Mesothelial cell of epicardium (in vitro differentiated cells): ENCODE data around the gene POLA1. TPM values are rescaled to one million over a fixed set of nuclear protein-coding genes. Genes with fewer than 3 reads are reported as not detected.

Source experiments
- DNase-seq, 2 experiments: peaks; one replicate each; pipeline ENCODE4 v3.0.0; 2021; ENCODE audit warnings: low spot score in 2 of 2; ENCODE audit not compliant: unreplicated experiment in 2 of 2
- H3K27ac Mint-ChIP-seq: 2 replicates; pipeline ENCODE4 v1.8.0; 2021; ENCODE audit warnings: mixed read lengths
- H3K27me3 Mint-ChIP-seq: 2 replicates; pipeline ENCODE4 v1.8.0; 2021; ENCODE audit warnings: low read depth, mixed read lengths
- H3K36me3 Mint-ChIP-seq: 2 replicates; pipeline ENCODE4 v1.8.0; 2021; ENCODE audit warnings: mixed read lengths
- H3K4me1 Mint-ChIP-seq: 2 replicates; pipeline ENCODE4 v1.8.0; 2021; ENCODE audit warnings: mixed read lengths
- H3K4me3 Mint-ChIP-seq: 2 replicates; pipeline ENCODE4 v1.8.0; 2021; ENCODE audit warnings: mild to moderate bottlenecking, moderate library complexity, mixed read lengths
- H3K9me3 Mint-ChIP-seq: 2 replicates; pipeline ENCODE4 v1.8.0; 2021; ENCODE audit warnings: mixed read lengths
- total RNA-seq: library from RNA; stranded (reverse); gene quantifications from 3 replicates; pipeline ENCODE4 v1.2.1, GENCODE V29; 2021
- TF ChIP-seq, protein P1 (sequence below): fragments of 200-600 bp; sonication (generic); IDR thresholded peaks from one replicate; pipeline ENCODE4 v1.5.0; 2021; ENCODE audit warnings: antibody characterized with exemption; ENCODE audit not compliant: unreplicated experiment

Gene POLA1
- total RNA-seq, 1 donor from 2014 or later, result 30.4 TPM

DNA sequence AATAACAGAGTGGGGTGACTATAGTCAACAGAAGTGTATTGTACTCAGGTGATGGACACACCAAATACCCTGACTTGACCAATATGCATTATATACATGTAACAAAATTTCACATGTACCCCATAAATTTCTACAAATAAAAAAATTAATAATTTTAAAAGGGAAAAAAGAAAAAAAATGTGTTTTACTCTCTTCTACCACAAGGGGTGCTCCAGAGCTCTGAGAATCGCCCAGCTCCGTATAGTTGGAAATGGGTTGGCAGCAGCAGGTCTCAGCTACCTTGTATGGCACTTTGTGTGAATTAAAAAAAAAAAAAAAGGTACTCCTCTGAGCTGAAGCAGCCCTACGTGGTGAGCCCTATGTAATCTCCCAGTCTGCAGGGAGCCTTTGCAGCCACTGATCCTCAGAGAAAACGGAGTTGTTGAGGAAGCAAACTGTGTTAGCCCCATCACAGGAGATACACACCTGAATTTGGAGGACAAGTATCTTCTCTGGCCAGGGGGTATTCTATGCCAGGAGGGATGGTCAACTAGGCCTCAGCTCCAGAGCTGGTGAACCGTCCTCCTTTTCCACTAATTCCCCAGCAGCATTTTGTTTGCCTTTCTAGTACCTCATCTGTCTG lies 17.2 kb upstream of the POLA1 start:
- Mint-ChIP-seq H3K9me3 (no peaks in the 10 kb centered on the region), H3K27ac (no peak overlapping the region), H3K4me3 (no peak overlapping the region), H3K27me3 (peaks cover 3% of the 10 kb centered on the region), H3K4me1 (no peaks in the 10 kb centered on the region), H3K36me3 (no peaks in the 10 kb centered on the region)
- DNase-seq, result no peak
- TF ChIP-seq, protein P1, sequence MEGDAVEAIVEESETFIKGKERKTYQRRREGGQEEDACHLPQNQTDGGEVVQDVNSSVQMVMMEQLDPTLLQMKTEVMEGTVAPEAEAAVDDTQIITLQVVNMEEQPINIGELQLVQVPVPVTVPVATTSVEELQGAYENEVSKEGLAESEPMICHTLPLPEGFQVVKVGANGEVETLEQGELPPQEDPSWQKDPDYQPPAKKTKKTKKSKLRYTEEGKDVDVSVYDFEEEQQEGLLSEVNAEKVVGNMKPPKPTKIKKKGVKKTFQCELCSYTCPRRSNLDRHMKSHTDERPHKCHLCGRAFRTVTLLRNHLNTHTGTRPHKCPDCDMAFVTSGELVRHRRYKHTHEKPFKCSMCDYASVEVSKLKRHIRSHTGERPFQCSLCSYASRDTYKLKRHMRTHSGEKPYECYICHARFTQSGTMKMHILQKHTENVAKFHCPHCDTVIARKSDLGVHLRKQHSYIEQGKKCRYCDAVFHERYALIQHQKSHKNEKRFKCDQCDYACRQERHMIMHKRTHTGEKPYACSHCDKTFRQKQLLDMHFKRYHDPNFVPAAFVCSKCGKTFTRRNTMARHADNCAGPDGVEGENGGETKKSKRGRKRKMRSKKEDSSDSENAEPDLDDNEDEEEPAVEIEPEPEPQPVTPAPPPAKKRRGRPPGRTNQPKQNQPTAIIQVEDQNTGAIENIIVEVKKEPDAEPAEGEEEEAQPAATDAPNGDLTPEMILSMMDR, result peak; percentile 83

DNA sequence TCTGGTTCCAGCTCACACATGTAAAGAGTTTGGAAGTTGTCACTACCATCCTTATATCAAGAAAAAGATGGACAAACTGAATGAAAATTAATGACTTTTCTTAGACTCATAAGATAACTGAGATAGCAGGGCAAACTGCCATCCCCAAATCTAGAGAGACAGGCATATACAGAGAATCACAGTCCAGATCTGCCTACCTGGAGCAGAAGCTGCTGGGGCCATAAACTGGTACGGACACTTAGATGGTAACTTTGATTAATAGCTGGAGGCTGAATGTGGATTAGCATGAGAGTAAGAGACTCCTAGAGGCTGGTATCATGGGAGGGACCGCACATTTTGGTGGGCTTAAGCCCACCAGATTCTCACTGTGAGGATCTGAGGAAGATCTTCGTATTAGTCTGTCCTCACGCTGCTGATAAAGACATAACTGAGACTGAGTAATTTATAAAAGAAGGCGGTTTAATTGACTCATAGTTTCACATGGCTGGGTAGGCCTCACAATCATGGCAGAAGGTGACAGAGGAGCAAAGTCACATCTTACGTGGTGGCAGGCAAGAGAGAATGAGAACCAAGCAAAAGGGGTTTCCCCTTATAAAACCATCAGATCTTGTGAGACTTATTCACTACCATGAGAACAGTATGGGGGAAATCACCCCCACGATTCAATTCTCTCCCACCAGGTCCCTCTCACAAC lies 10.8 kb upstream of the POLA1 start:
- Mint-ChIP-seq H3K4me3 (no peak overlapping the region), H3K27ac (no peak overlapping the region), H3K27me3 (peaks cover 19% of the 10 kb centered on the region), H3K36me3 (no peaks in the 10 kb centered on the region), H3K9me3 (peaks cover 11% of the 10 kb centered on the region), H3K4me1 (no peaks in the 10 kb centered on the region)
- TF ChIP-seq, protein P1, result no peak
- DNase-seq, result no peak

DNA sequence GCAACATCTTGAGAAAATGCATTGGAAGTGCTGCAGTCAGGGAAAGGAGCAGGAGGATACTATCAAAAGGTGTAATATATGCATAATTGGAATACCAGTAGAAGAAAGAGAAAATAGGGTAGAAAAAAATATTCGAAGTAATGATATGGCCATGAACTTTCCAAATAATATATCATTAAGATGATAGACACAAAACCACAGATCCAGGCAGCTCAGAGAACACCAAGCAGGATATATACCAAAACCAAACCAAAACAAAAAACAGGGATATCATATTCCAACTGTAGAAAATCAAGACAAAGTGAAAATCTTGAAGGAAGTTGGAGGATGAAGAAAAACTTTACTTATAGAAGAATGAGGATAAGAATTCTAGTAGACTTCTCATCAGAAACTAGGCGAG lies 9.7 kb upstream of the POLA1 start:
- H3K27me3 Mint-ChIP-seq, result peaks cover 19% of the 10 kb centered on the region
- H3K4me1 Mint-ChIP-seq, result no peaks in the 10 kb centered on the region

DNA sequence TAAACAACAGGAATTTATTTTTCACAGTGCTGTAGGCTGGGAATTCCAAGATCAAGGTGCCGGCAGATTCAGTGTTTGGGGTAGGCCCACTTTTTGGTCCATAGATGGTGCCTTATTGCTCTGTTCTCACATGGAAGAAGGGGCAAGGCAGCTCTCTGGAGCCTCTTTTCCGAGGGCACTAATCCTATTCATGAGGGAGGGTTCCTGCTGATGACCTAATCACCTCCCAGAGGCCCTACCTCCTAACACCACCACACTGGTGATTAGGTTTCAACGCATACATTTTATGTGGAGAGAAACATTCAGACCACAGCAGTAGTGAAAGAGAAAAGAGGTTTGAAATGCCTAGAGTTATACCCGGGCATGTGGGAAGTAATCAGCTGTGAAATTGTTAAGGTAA lies 1.4 kb upstream of the POLA1 start:
- H3K4me3 Mint-ChIP-seq, result peak overlapping the region; percentile 28
- no peaks in the 10 kb centered on the region for H3K9me3 Mint-ChIP-seq
- H3K4me1 Mint-ChIP-seq, result peaks cover 28% of the 10 kb centered on the region
- DNase-seq, result no peak
- peak overlapping the region; percentile 25 for H3K27ac Mint-ChIP-seq
- TF ChIP-seq, protein P1, result no peak
- no peaks in the 10 kb centered on the region for H3K36me3 Mint-ChIP-seq
- no peaks in the 10 kb centered on the region for H3K27me3 Mint-ChIP-seq

More for the DNA sequence above, 9.7 kb upstream of the POLA1 start:
- Mint-ChIP-seq H3K4me3 (no peak overlapping the region), H3K36me3 (no peaks in the 10 kb centered on the region), H3K27ac (no peak overlapping the region), H3K9me3 (peaks cover 11% of the 10 kb centered on the region)
- TF ChIP-seq, protein P1, result no peak
- no peak for DNase-seq

DNA sequence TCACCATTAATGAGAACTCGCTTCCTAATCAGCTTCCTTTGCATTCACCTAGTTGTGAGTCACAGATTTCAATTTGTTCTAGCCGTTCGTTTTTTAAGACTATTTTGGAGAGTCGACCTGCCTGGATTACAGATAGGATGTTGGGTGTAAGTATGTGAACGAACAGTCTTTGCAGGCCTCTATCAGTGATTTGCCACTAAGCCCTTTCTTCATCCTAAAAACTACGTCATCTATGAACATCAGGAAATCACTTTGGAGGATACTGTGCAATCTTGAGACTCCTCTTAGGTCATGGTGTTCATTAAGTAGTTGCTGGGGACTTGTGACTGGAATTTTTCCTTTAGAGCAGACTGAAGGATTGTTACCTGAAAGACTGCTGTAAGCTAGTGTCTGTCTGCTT lies 1.1 kb downstream of the POLA1 start:
- no peak for DNase-seq
- Mint-ChIP-seq H3K36me3 (peaks cover 2% of the 10 kb centered on the region), H3K4me3 (peak overlapping the region; percentile 90), H3K4me1 (peaks cover 26% of the 10 kb centered on the region), H3K9me3 (no peaks in the 10 kb centered on the region), H3K27ac (peak overlapping the region; percentile 44), H3K27me3 (no peaks in the 10 kb centered on the region)
- TF ChIP-seq, protein P1, result no peak
